Erythroblast (primary cell): ENCODE results near the gene PSMA3.

Experiments used
- DNase-seq, 2 experiments: peaks; one replicate each; lab custom pipeline; 2025; lab: John Stamatoyannopoulos, UW
- GATA1 ChIP-seq: IDR thresholded peaks from 2 replicates; pipeline ENCODE4 v1.6.1; 2011; ENCODE audit warnings: low read depth, mild to moderate bottlenecking, control low read depth, low read length, moderate library complexity
- POLR2A ChIP-seq: IDR thresholded peaks from 2 replicates; pipeline ENCODE4 v1.6.1; 2011; ENCODE audit warnings: mild to moderate bottlenecking, low read length

The PSMA3 gene

DNA sequence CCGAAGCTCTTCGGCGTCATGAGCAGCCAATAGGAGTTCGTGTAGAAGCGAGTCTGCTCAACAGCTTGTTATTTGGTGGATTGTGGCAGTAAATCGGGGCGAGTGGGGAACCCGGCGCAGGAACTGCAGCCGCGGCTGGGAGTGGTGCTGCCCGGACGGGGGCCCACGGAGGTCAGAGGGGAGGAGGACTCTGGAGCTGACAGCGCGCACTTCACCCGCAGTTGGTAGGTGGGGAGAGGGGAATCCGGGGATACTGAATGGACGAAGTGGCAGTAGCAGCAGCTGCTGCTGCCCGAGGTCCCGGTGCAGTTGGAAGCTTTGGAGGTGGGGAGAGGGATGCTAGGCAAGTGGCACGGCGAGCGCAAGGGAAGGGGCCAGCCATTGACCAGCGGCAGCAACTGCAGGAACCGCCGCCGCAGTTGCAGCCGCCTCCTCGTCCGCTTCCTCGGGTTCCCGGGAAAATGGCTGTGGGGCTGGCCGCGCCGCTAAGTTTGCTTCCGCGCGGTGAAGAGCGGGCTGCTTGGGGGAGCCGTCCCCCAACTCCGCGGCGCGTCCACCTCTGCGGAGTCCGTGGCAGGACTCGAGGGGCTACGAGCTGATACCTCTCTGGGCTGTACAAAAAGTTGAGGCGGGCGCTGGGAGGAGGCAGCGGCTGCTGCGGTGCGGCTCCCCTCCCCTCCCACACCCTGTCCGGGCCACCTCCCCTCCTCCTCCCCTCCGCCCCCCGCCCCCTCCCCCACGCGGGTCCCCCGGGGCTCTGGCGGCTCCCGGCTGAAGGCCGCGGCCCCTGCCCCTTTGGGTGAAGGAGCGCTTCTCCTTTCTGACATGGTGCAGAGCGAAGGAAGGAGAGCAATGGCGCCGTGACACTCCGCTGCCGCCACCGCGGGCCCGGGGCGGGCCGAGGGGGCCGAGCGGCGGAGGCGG lies 54.1 kb downstream of the PSMA3 start, which contains the start of gene ARID4A:
ARID4A (plus strand) TSS at position 79 of the 924 bp plus-strand sequence. CDS start 1,300 bp downstream, outside the sequence.
- peak; percentile 84 for TF ChIP-seq POLR2A
- no peak for TF ChIP-seq GATA1
- peak; percentile 68 to 76 for DNase-seq

DNA sequence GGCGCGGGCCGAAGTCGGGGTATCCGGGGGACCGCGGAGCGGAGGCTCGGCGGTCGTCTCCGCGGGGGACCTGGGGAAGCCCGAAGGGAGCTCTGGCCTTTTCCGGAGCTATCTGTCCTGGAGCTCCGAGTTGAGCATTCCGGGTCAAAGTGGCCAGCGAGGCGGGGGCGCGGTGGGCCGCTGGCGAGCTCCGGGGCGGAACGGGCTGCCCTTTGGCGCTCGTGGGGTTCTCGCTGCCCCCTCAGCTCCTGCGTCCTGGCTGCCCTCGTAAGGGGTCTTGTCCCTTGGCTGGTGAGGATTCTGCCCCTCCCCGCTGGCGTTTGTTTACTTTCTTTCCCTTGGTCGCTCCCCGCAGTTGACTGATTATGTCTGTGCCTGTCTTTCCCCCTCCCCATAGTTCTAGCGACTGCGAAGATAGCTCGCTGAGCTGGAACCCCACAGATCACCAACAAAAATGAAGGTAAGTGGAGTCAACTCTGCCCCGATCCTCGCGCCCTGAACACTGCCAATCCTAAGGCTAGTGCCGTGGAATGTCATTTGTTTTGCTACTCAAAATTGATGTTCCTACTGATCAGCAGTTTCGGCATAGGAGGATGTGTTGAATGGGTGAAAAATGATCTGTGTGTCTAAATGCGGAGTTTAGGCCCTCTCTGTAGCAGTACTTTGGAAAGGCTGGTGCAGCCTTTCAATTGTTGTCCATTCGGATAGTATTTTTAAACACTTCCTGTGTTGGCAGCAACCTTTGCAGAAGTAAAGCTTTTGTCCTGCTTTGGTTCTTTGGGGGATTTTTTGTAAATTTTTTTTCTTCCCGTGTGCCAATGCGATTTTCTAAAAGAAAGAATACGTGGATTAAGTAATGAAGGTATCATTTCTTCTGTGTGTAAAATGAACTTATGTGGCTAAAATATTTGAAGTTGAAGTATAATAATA lies 55.0 kb downstream of the PSMA3 start:
- peak; percentile 55 to 72 for DNase-seq
- TF ChIP-seq POLR2A (peak; percentile 29), GATA1 (no peak)

DNA sequence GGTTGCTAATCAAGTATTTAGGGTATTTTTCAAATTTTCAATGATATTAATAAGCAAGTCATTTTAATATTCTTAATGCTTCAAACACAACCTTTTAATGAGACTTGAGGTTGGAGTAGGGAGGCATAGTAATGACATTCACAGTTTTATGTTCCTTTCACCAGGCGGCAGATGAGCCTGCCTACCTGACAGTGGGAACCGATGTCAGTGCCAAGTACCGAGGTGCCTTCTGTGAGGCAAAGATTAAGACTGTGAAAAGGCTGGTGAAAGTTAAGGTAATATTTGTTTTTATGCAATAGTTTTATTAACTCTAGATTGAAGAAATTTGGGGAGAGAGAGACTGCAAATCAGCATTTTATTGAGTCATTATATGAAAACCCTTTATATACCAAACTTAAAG lies 56.8 kb downstream of the PSMA3 start:
- TF ChIP-seq POLR2A: no peak
- no peak for TF ChIP-seq GATA1

DNA sequence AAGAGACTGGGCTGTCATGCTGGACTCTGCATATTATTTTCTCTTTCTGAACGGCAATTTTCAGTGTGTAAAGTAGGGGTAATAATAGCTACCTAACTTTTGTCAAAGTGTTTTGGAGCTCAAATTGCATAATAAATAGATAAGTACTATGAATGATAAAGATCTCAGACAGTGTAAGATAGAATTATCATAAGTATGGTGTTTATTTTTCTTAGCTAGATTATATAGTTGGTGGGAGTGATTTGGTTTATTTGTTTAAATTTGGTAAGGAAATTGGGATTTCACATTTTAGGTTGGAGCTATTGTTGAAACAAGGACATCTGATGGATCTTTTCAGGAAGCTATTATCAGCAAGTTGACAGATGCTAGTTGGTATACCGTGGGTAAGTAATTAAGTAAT lies 61.1 kb downstream of the PSMA3 start:
- no peak for TF ChIP-seq GATA1
- TF ChIP-seq POLR2A: no peak

More for the DNA sequence above, 56.8 kb downstream of the PSMA3 start:
- peak in 1 of 2 experiments; percentile 4 for DNase-seq

DNA sequence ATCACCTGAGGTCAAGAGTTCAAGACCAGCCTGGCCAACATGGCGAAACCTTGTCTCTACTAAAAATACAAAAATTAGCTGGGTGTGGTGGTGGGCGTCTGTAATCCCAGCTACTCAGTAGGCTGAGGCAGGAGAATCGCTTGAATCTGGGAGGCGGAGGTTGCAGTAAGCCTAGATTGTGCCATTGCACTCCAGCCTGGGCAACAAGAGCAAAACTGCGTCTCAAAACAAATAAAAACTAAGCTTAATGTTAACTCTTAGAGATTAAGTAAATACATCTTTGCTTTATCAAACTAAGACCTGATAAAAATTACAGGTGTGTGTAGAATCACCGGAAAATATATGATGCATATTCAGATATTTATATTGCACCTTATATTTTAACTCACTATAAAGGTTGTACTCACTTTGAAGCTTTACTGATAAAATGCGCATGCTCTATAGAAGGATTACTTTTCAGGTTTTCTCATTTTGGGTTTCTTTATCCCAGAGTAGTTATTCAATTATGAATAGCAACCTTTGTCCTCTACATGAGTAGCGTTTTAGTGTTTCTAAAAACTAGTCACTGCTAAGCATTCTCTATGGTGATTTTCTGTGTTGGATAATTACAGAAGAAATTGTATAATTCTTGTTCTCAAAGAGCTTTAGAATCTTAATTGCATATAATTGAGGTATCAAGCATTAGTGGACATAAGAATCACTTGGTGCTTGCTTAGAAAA lies 63.1 kb downstream of the PSMA3 start:
- no peak for DNase-seq
- no peak for TF ChIP-seq GATA1
- TF ChIP-seq POLR2A: no peak

More for the DNA sequence above, 61.1 kb downstream of the PSMA3 start:
- no peak for DNase-seq

DNA sequence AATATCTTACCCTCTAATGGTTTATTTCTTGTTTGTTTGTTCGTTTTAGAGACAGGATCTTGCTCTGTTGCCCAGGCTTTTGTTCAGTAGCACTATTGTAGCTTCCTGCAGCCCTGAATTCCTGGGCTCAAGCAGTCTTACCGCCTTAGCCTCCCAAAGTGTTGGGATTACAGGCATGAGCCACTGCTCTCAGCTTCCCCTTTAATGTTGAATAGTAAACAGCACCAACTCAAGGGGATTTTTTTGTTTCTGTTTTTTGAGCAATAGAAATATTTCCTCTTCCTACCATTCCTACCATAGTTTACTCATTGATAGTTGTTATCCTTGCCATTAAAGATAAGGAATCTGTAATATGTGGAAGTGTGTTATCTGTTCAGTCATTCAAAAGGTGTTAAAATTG lies 64.4 kb downstream of the PSMA3 start:
- TF ChIP-seq POLR2A (no peak), GATA1 (no peak)
- DNase-seq: no peak

DNA sequence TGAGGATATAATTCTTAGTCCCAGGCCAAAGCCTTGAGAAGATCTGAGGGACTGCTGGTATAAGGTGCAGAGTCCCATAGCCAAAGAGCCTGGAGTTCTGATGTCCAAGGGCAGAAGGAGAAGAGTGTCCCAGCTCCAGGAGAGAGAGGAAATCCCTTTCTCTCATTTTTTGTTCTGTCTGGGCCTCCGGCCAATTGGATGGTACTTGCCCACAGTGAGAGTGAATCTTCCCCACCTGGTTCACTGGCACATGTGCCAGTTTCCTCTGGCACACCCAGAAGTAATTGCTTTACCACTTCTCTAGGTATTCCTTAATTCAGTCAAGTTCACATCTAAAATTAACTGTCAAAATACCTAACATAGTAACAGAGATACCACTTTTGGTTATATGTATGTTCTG lies 69.1 kb downstream of the PSMA3 start:
- TF ChIP-seq POLR2A (no peak), GATA1 (no peak)

DNA sequence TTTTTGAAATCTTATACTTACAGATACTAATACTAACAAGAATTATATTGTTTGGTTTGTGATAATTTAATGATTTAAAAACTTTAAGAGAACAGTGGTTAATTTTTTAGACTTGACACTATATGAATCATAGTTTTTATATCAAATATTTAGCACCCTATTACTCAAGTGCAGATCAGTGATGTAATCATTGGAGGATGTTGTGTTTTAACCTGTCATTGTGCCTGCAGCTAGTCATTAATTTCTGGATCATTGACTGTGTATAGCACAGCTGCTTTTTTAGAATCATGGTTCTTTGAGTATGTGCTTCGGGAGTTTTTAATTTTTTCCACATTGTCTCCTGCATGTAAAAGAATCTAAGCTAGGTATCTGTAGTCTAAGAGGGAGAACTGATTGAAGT lies 71.0 kb downstream of the PSMA3 start:
- TF ChIP-seq GATA1 (no peak), POLR2A (no peak)
- no peak for DNase-seq

More for the DNA sequence above, 69.1 kb downstream of the PSMA3 start:
- no peak for DNase-seq
